Stimulated activated CD4-positive, alpha-beta T cell treated with anti-CD3 and anti-CD28 coated beads, Interleukin-4, amount 100 ng/mL, for 1 hour (primary cell): ENCODE results near the gene RHEX.
A peak's percentile ranks its signal among the peaks of the same experiment; 100 is the strongest.
"Not testable (repeated sequence)": the region's sequence is repeated elsewhere in the genome, so short reads cannot be mapped to it uniquely, and the experiment has no call there.

Experiments
- DNase-seq: peaks from one replicate; pipeline ENCODE4 v3.0.0-alpha.2; 2020

The RHEX gene

DNA sequence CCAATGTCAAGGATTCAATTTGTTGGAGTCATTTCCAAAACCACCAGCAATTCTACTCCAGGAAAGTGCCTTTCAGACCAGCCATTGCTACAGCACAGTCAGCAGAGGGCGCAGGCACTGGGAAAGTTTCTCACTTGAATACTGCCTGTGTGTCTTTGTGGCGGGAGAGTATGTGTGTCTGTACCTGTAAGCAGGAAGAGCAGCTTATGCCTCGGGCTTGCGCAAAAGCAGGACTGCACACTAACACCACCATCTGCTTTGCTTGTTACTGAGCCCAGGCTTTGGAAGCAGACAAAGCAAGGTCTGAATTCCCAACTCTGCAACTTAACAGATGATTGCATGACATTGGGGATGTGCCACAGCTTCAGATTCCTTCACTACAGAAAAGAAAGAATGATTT is 22.3 kb upstream of the RHEX start:
- peak; percentile 68 for DNase-seq

DNA sequence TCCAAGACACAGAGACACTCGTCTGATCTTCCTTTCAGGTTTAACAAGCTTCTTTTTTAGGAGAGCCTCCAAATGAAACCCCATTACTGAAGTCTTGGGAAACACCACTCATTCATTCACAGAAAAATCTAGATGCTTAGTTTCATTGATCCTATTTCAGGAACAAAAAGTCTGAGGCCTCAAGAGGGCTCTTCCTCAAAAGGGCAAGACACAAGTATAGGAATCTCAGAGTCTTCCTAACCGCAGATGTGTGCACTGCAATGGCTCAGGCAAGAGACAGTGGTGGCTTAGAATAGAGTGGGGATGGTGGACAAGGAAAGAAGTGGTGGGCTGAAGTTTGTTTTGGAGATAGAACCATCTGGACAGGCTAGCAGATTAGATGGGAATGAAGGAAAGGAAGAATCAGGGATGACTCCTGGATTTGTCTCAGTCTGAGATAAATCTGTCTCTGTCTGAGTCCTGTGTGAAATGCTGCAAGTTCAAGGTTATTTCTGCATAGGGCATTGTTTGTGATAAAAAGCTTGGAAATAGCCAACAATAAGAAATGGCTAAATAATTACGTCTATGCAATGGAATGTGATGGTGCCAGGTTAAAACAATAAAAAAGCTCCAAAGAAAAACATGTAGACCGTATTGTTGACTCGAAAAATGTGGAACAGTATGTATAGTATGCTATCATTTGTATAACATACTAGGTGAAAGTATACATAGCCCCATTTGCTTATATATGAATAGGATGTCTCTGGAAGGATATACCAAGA is 20.4 kb upstream of the RHEX start:
- no peak for DNase-seq

DNA sequence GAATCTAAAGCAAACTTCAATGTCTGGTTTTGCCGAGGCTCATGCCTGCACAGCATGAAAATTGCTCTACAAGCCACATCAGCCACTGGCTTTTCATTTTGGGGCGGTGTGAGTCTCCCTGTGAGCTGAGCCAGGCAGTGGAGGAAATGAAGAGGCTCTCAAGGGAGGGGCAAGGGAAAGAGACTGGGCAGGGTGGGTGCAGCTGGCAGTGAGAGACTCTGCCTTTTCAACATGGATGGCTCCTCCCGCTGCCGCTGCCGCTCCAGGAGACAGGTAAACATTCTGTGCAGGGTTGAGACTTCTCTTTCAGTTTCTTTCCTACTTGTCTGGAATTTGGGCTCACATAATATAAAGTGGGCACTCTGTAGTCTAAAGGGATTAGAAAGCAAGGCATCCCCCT is 17.9 kb upstream of the RHEX start:
- no peak for DNase-seq

DNA sequence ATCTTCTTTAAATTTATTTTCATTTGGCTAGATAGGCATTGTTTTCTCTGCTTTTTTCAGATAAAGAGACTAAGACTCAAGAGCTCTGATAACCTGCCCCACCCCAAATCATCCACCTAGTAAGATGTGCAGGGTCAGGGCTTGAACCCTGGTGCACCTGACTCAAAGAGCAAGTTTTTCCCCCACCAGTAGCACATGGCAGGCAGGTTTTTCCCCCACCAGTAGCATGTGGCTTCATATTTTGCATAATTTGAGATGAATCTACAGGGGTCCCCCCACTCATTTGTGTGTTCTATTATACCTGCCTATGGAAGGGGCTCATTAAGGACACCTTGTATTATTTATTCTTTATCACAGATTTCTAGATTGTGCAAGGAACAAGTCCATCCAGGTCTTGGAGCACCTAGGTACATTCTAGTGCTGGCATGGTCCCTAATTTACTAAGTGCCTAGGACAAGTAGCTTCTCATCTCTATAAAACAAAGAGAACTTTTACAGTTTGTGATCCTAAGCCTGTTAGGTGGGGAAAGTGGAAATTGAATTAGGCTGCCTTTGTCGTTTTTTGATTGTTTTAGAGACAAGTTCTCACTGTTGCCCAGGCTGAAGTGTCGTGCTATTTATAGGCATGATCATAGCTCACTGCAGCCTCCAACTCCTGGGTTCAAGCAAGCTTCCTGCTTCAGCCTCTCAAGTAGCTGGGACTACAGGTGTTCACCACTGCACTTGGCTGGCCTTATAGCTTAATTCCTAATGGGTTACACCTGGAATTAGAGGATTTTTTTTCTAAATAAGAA is 16.1 kb upstream of the RHEX start:
- no peak for DNase-seq

DNA sequence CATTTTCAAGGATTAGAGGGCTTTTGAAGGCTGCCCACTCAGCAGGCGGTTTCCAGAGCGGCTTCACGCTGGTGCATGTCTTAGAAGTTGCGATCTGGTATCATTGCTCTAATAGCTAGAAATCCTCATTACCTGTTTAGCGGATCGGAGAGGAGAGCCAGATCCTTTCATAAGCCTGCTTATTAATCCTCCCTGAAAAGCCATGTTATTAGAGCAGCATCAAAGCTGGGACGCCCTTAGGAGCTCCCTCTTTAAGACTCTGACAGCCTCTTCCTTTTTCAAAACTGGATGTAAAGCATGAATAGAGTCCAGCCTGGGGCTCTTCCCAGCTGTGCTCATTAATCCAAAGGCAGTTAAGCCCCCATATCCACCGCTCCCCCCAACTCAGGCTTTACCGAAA is 15.4 kb upstream of the RHEX start:
- DNase-seq, result no peak

DNA sequence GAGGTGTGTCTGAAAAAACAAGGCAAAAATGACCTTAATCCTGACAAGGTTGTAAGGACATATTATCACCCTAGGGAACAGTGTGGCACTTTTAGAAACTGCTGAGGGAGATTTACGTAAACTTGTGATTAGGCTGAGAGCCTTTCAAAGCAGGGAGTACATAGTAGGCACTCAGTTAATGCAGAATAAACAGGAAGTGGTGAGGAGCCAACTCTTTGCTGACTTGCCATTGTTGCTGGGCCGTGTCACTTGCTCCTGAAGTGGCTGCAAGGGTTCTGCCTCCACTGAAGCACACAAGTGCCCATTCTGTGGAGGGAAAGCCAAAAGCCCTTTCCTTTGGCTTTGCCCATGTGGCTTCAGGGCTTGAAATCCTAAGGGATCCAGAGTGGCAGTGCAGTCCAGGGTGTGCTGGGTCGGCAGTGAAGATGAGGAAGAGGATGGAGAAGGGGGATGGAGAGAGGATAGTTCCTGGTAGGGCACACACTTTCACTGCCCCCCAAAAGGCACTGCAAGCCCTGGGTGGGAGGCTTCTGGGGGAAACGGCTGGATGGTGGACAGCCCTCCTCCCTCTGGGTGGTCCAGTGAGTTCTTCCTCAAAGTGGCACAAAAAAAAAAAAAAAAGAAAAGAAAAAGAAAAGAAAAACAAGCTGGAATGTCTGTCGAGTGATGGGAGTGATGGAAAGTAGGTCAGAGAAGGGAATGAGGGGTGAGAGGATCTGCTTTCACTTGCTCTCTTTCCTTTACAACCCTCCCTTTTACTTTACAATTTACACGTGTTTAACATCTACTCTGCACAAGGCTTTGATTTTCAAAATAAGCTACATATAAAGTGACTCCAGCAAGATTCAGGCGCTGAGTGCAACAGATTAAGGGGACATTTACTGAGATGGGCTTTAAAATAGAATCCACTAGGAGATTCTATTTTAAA is 13.7 kb upstream of the RHEX start:
- DNase-seq, result no peak

DNA sequence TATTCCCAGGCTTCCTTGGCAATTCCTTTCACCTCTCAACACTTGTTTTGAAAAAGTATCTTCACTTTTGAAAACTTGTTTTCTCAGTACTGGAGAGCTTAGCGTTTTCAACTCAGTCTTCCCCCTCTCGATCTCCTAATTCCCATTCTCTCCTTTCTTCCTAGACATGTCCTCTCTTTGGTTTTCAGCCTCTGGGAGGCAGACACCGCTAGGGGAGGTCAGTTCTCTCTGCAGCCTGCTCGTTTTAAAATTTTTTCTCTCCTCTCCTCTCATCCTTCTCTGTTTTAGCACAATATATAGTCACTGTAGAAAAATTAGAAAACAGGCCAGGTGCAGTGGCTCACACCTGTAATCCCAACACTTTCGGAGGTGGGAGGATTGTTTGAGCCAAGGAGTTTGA is 12.6 kb upstream of the RHEX start:
- no peak for DNase-seq

DNA sequence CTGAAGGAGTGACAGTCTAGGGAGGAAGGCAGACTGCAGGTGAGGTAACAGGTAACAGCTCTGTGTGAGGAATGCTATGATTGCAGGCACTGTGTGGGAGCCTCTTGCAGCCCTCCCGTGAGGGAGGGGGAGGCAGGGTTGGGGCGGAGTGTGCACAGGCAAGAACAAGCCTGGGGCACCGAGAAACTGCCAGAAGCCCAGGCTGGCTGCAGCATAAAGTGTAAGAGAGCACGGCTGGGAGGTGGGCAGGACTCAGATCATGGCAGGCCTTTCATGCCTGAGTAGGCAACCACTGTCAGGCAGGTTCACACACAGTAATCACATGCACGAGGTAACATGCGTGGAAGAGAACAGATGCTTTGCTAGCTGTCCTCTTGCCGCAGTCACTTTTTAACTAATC is 11.3 kb upstream of the RHEX start:
- DNase-seq, result no peak

DNA sequence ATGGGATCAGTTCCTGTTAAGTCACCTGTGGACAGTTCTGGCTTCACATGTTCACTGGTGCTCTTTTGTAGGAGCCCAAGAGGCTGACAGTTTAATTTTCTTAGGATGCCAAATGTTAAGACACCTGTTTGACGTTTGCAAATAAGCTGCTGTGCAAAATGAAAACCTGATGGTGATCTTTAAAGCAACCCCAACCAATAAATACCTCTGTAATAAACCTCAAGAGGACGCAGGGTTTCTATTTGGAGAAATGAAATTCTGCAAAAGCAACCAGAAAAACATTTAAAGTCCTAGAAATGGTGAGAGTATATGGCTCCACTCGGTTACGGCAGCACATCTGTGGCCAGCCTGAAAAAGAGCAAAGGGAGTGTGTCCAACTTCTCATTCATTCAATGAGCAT is 5.7 kb upstream of the RHEX start:
- DNase-seq, result no peak

DNA sequence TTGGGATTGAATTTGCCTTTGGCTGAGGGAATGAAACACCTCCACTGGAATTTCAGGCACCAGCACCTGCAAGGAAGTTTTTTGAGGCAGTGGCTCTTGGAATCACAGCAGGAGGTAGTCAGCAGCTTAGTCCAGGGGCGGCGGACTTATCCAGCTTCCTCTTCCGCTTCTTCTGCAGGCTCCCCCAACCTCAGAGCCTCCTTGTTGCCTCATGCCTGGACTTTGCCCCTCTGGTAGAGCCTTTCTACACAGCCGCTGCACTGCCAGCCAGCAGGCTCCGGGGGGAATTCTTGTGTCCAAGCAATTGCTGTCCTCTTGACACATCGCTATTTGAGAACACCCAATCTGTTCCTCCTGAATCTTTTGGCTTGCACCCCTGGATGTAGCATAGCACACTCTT is 4.4 kb upstream of the RHEX start:
- DNase-seq, result no peak

DNA sequence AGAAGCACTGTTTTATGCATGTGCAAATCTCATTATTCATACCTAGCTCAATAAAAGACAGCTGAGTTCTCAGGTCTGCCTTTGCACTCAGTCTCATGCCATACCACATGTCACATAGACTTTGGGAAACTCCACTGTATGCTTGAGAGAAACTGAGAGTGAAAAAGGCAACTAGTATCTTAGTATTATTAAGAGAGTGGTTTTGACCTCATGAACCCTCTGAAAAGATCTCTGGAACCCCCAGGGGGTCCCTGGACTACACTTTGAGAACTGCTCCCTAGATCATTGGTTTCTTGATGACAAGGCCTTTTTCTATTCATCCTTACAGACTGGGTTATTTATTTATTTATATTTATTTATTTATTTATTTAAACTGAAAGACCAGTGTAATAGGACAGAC is 3.7 kb upstream of the RHEX start:
- DNase-seq, result no peak

DNA sequence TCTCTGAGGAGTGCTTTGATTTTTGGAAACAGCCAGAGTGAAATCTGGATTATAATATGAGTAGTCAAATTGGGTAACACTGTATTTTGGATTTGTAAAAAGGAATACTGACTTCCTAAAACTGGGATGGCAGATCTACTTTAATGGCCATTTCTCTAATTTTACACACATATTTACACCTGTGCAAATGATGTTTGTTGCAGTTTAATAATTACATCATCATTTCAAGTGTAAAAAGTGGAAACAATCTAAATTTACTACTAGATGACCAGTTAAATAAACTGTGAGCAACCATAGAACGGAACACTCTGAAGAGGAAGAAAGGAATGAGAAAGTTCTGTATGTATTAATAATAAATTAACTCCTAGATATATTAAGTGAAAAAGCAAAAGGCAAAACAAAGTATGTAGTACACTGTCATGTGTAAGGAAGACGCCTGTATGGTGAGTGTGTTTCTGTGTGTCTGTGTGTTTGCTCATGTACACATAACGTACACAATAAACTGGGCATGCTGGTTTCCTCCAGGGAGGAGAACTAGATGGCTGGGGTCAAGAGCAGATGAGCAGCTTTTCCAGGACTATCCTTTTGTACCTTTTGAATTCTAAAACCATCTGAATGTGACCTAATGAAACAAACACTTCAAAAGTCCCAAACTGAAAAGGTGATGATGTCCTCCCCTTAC is 2.9 kb upstream of the RHEX start:
- DNase-seq, result no peak

DNA sequence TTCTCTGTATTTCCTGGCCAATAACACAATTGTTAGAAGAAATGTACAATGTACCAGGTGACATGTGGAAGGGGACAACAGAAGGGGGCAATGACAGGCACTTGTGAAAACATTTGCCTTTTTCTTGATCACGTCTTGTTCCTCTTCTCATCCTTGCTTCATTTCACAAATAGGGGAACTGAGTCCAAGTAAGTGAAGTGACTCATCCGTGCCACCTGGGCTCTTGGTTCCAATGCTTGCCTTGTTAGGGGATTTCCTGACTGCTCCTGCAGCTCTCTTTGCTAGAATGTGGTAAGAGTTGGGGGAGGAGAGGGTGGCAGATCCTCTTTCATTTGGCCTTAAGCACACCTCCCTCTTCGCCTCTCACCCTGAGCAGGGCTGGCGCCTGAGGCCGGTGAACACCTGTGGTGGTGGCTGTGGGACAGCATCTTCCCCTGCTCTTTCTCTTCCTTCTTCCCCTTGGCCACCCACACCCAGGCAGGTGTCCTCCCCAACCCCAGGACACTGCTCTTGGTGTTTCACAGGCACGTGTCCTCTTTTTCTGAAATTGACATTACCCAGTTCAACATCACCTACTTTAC is 2.2 kb upstream of the RHEX start:
- peak; percentile 38 for DNase-seq

DNA sequence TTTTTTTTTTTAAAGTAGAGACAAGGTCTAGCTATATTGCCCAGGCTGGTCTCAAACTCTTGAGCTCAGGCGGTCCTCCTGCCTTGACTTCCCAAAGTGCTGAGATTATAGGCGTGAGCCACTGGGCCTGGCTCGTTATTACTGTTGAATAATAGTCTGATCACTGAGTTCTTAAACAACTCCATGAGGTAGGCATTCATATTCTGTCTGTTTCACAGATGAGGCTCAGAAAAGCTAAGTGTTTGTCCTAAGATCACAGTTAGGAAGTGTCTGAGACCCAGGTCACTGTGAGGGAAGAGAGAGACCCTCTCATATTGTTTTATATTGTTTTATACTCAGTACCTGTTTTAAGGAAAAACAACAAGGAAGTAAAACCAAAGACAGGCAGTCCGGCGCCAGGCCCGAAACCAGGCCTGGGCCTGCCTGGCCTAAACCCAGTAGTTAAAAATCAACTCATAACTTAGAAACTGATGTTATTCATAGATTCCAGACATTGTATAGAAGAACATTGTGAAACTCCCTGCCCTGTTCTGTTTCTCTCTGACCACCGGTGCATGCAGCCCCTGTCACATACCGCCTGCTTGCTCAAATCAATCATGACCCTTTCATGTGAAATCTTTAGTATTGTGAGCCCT is 625 bp upstream of the RHEX start:
- not testable (repeated sequence) for DNase-seq

DNA sequence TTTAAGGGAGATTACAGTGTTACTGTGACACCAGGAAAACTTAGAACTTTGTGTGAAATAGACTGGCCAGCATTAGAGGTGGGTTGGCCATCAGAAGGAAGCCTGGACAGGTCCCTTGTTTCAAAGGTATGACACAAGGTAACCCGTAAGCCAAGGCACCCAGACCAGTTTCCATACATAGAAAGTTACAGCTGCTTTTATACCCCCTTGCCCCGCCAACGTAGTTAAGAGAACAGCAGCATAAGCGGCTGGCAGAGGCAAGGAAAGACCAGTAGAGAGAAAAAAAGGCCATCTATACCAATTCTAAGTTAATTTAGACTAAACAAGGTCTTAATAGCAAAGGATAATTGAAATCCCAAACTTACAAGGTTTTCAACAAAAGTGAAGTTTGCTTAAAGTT is 643 bp downstream of the RHEX start:
- DNase-seq, result not testable (repeated sequence)

DNA sequence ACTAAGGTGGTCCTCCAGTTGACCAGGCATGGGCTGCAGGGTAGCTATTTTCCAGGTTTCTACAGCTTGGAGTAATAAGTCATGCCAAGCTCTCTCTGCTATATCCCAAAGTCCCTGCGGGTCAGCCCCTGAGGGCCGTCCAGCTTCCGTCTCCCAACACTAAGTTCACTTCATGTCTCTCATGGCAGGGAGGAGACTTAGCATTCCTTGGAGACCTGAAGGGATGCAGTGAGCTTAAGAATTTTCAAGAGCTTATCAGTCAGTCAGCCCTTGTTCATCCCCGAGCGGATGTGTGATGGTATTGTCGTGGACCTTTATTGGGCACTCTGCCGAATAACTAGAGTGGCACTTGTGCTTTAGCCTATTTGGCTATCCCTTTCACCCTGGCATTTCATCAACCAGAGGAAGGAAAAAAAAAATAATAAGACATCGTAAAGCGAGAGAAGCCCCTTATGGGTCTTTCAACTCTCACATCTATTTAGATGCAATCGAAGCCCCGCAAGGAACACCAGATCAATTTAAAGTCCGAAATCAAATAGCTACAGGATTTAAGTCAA is 2.2 kb downstream of the RHEX start:
- not testable (repeated sequence) for DNase-seq

DNA sequence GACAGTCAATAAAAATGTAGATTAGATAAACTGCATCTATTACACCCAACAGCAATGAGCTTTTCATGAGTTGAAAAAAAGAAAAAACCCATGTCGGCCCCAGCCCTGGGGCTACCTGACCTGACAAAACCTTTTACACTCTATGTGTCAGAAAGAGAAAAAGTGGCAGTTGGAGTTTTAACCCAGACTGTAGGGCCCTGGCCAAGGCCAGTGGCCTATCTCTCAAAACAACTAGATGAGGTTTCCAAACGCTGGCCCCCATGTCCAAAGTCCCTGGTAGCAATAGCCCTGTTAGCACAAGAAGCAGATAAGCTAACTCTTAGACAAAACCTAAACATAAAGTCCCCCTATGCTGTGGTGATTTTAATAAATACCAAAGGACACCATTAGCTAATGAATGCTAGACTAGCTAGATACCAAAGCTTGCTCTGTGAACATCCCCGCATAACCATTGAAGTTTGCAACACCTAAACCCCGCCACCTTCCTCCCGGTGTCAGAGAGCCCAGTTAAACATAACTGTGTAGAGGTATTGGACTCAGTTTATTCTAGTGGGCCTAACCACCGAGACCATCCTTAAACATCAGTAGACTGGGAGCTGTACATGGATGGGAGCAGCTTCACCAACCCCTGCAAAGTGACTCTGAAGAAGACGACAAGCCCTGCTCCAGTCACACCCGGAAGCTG is 2.8 kb downstream of the RHEX start:
- DNase-seq, result not testable (repeated sequence)

DNA sequence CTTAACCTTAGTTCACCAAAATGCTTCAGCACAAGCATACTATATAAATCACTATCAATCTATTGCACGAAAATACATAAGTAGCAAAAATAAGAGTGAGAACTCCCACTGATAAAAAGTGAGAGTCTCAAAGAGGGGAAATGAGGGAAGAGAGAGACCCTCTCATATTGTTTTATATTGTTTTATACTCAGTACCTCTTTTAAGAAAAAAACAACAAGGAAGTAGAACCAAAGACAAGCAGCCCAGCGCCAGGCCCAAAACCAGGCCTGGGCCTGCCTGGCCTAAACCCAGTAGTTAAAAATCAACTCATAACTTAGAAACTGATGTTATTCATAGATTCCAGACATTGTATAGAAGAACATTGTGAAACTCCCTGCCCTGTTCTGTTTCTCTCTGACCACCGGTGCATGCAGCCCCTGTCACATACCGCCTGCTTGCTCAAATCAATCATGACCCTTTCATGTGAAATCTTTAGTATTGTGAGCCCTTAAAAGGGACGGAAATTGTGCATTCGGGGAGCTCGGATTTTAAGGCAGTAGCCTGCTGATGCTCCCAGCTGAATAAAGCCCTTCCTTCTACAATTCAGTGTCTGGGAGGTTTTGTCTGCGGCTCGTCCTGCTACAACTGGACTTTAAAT is 5.4 kb downstream of the RHEX start:
- not testable (repeated sequence) for DNase-seq

DNA sequence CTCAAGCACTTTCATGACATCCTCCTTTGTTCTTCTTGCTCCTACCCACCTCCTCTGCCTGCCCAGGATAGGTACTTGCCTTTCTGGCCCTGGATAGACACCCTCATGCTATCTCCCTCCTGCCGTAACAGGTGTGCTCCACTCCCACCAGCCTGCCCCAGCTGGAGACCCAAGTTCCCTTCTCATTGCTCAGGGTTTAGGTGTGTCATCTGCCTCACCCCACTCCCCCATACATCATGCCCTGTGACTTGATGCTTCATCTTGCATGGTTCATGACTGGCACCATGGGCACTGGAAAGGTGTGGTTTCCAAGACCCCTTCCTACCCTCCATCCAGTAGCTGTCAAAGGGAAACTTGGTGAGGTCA is 5.9 kb downstream of the RHEX start:
- no peak for DNase-seq

DNA sequence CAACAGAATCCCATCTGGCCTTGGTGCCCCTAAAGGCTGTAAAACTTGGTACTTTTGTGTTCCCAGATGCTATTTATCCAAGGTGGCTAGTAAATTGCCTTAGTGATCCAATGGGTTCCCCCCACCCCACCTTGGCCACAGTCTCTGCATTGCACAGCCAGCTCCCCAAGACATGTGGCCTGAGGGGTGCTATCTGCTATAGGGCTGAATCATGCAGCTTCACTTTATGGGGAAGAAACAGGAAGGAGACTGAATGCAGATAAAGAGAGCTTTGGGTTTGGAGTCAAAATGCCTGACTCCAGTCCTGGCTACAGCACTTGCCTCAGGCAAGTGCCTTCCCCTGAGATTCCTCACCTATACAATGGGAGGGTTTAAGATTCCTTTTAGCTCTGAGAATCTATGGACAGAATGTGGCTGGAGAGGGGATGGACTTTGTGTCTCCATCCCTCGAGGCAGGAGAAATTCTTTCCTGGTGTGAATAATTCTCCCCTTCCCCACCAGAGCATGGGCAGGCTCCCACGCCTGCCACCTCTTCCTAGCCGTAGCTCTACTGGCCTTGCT is 6.5 kb downstream of the RHEX start:
- DNase-seq, result no peak
